ENCODE results near the gene BORCS5.

- TF ChIP-seq CTCF (IDR thresholded peaks at IDR 0.05): no peak
- no peak for TF ChIP-seq POLR2A (IDR thresholded peaks at IDR 0.05)
Measured at GRCh38 chr12:12491606-12492005, 134.7 kb downstream of the BORCS5 start.
